Activated CD8-positive, alpha-beta memory T cell treated with anti-CD3 and anti-CD28 coated beads, Interleukin-2, amount 50 U/mL, for 4 hours (primary cell): ENCODE data around the gene WDR55.
"Not testable (repeated sequence)": the region's sequence is repeated elsewhere in the genome, so short reads cannot be mapped to it uniquely, and the experiment has no call there.

Source experiments
- DNase-seq: peaks from one replicate; pipeline ENCODE4 v3.0.0-alpha.2; 2020

WDR55 gene

DNA sequence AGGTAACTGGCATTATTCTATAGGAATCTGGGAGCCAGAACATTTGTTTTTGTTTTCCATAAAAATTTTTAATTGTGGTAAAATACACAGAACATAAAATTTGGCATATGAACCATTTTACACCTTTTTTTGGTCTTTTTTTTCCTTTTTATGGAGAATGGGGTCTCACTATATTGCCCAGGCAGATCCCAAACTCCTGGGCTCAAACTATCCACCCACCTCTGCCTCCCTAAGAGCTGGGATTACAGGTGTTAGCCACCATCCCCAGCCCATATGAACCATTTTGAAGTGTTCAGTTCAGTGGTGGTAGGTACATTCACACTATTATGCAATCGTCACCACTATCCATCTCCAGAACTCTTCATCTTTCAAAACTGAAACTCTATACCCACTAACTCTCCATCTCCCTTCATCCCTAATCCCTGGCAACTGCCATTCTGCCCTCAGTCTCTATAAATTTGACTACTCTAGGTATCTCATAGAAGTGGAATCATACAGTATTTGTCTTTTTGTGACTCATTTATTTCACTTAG lies 48.9 kb downstream of the WDR55 start:
- no peak for DNase-seq

DNA sequence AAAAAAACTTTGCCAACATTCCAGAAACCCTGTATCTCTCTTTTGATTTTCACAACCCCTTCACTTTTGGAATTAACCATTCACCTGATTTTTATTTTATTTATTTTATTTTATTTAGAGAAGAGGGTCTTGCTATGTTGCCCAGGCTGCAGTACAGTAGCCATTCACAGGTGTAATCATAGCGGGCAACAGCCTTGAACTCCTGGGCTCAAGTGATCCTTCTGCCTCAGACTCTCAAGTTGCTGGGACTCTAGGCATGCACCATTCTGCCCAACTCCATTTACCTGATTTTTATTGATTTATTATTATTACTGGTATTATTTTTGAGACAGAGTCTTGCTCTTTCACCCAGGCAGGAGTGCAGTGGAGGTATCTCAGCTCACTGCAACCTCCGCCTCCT lies 51.5 kb downstream of the WDR55 start:
- DNase-seq, result not testable (repeated sequence)

DNA sequence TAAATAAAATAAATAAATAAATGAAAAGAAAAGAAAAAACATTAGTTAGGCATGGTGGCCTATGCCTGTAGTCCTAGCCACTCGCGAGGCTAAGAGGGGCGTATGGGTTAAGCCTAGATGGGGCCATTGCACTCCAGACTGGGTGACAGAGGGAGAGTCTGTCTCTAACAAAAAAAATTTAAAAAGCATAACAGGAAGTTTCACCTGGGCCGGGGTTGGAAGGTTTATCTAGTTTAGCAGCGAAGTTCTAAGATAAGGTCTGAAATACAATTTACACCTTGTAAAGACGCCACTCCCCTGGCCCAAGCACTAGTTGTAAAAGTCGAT lies 53.5 kb downstream of the WDR55 start:
- DNase-seq, result no peak

DNA sequence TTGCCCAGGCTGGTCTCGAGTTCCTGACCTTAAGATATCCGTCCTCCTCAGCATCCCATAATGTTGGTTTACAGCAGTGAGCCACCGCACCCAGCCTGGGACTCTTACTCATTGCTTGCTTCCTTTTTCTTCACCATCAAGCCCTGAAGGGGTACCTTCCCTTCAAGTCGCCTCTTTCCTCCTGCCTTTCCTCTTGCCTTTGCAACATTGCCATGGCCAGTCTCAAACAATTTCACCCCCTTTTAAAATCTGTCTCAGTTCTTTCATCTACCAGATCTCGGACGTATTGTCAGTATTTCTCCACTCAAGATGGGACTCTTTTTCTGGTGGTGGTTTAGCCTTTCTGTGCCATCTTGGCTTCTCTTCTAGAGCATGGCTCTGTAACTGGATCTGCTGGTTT lies 56.0 kb downstream of the WDR55 start:
- DNase-seq, result not testable (repeated sequence)

DNA sequence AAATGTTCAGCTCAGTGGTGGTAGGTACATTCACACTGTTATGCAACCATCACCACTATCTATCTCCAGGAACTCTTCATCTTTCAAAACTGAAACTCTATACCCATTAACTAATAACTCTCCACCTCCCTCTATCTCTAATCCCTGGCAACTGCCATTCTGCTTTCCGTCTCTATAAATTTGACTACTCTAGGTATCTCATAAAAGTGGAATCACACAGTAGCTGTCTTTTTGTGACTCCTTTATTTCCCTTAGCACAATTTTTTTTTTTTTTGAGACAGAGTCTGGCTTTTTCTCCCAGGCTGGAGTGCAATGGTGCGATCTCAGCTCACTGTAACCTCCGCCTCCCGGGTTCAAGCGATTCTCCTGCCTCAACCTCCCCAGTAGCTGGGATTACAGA lies 56.7 kb downstream of the WDR55 start:
- not testable (repeated sequence) for DNase-seq
